Measurements from ENCODE around the gene CAMTA1.

Gene CAMTA1

GRCh38 chr1:6960291-6960811 lies 175.1 kb downstream of the CAMTA1 start:
- peak in 4 of 42 donors; percentile 26 to 62 (median 38) for DNase-seq
- intact Hi-C loops (cut with DNase I) = no loop called here

GRCh38 chr1:6960860-6961259 lies 175.6 kb downstream of the CAMTA1 start:
- intact Hi-C loops (cut with DNase I) = no loop called here
- no peak for DNase-seq

- no peak for DNase-seq
- intact Hi-C loops (cut with DNase I) = no loop called here
Measured at GRCh38 chr1:6961289-6961688, 176.0 kb downstream of the CAMTA1 start.

GRCh38 chr1:6961905-6962477 lies 176.7 kb downstream of the CAMTA1 start:
- intact Hi-C loops (cut with DNase I) = no loop called here
- DNase-seq = no peak

GRCh38 chr1:6962478-6962995 lies 177.3 kb downstream of the CAMTA1 start:
- intact Hi-C loops (cut with DNase I) = no loop called here
- peak in 1 of 42 donors; percentile 31 for DNase-seq

GRCh38 chr1:6962996-6963911 lies 178.0 kb downstream of the CAMTA1 start:
- intact Hi-C loops (cut with DNase I) = no loop called here
- DNase-seq = peak in 4 of 42 donors; percentile 14 to 48 (median 36)

- DNase-seq = no peak
- intact Hi-C loops (cut with DNase I) = no loop called here
Measured at GRCh38 chr1:6963912-6964307, 178.7 kb downstream of the CAMTA1 start.

- intact Hi-C loops (cut with DNase I) = no loop called here
- DNase-seq = no peak
Measured at GRCh38 chr1:6965083-6965934, 180.1 kb downstream of the CAMTA1 start.

- no peak for DNase-seq
- intact Hi-C loops (cut with DNase I) = no loop called here
Measured at GRCh38 chr1:6965935-6966241, 180.6 kb downstream of the CAMTA1 start.

GRCh38 chr1:6966326-6966725 lies 181.1 kb downstream of the CAMTA1 start:
- no peak for DNase-seq
- intact Hi-C loops (cut with DNase I) = no loop called here

- no peak for DNase-seq
- intact Hi-C loops (cut with DNase I) = no loop called here
Measured at GRCh38 chr1:6967431-6968111, 182.3 kb downstream of the CAMTA1 start.

- peak in 2 of 42 donors; percentile 10 to 12 for DNase-seq
- intact Hi-C loops (cut with DNase I) = no loop called here
Measured at GRCh38 chr1:6969106-6969505, 183.9 kb downstream of the CAMTA1 start.

GRCh38 chr1:6969762-6970161 lies 184.5 kb downstream of the CAMTA1 start:
- DNase-seq = peak in 1 of 42 donors; percentile 4
- intact Hi-C loops (cut with DNase I) = no loop called here

- peak in 3 of 42 donors; percentile 3 to 23 (median 11) for DNase-seq
- intact Hi-C loops (cut with DNase I) = no loop called here
Measured at GRCh38 chr1:6970221-6970620, 185.0 kb downstream of the CAMTA1 start.

GRCh38 chr1:6971048-6971447 lies 185.8 kb downstream of the CAMTA1 start:
- DNase-seq = peak in 18 of 42 donors; percentile 24 to 79 (median 50)
- intact Hi-C loops (cut with DNase I) = no loop called here

- intact Hi-C loops (cut with DNase I) = no loop called here
- peak in 3 of 42 donors; percentile 3 to 27 (median 8) for DNase-seq
Measured at GRCh38 chr1:6971699-6972098, 186.4 kb downstream of the CAMTA1 start.

- peak in 1 of 42 donors; percentile 27 for DNase-seq
- intact Hi-C loops (cut with DNase I) = no loop called here
Measured at GRCh38 chr1:6972399-6972798, 187.1 kb downstream of the CAMTA1 start.

- peak in 6 of 42 donors; percentile 25 to 61 (median 46) for DNase-seq
- intact Hi-C loops (cut with DNase I) = no loop called here
Measured at GRCh38 chr1:6975331-6976043, 190.2 kb downstream of the CAMTA1 start.

All from head of caudate nucleus (tissue), 42 donors.